ENCODE measurements around the gene ADPRS. TPM values are rescaled to one million over a fixed set of nuclear protein-coding genes. Genes with fewer than 3 reads are reported as not detected.
A peak's percentile ranks its signal among the peaks of the same experiment; 100 is the strongest.

Gene ADPRS
- total RNA-seq, 1 experiment from 2014 or later, result 83.0 TPM

GRCh38 chr1:36089393-36090121 lies 865 bp downstream of the ADPRS start:
- H3K4me2 ChIP-seq (ENCODE audit: low read length), result peak overlapping the region; percentile 95
- ChIA-PET CTCF (no interaction called here), POLR2A (ENCODE audit: unreplicated experiment) (interaction anchor here (0.5 kb wide), 1 partner anchor 61 kb away, joined by 3 read pairs; no protein-coding TSS in a partner anchor)
- DNase-seq (no peak), ATAC-seq (no peak)
- no peak for TF ChIP-seq CTCF (conservative IDR thresholded peaks at IDR 0.05; ENCODE audit: low read depth, low read length)
- no peak for TF ChIP-seq EZH2 (IDR thresholded peaks at IDR 0.05; ENCODE audit: low read length, unreplicated experiment)
- TF ChIP-seq EZH2phosphoT487 (IDR thresholded peaks at IDR 0.05; ENCODE audit: borderline replicate concordance, low read length), result no peak
- no peaks in the 10 kb centered on the region for H3K27me3 ChIP-seq (ENCODE audit: low read length)
- H3K27ac ChIP-seq (ENCODE audit: low read length), result peak overlapping the region; percentile 50; the same call in 1 of the 2 replicates
- H3K79me2 ChIP-seq (ENCODE audit: low read length), result peaks cover 28% of the 10 kb centered on the region
- H3K4me3 ChIP-seq (ENCODE audit: low read length), result peak overlapping the region; percentile 99
- H2AFZ ChIP-seq (ENCODE audit: low read length), result peak overlapping the region; percentile 98
- BruUV-seq (replicated peaks), result TSS peak; percentile 79
- no peaks in the 10 kb centered on the region for H3K9me3 ChIP-seq (ENCODE audit: low read length)
- intact Hi-C loops (cut with micrococcal nuclease), result loop anchor here (5.0 to 10.0 kb wide), 2 partner anchors 155 to 232 kb away; partner anchors contain the start of gene AGO3
- H3F3A ChIP-seq (ENCODE audit: low read length, unreplicated experiment), result no peaks in the 10 kb centered on the region
- no peaks in the 10 kb centered on the region for H3K9me2 ChIP-seq (replicated peaks; ENCODE audit: low read length)
- H3K4me1 ChIP-seq (ENCODE audit: insufficient read depth, low read length), result peaks cover 13% of the 10 kb centered on the region; the same call in 1 of the 2 replicates
- peak overlapping the region; percentile 94 for H3K9ac ChIP-seq (ENCODE audit: low read length)
- peaks cover 28% of the 10 kb centered on the region; the same call in 1 of the 2 replicates for H3K36me3 ChIP-seq (ENCODE audit: low read depth, low read length)
- no peaks in the 10 kb centered on the region for H4K20me1 ChIP-seq (ENCODE audit: low read length)

- Histone ChIP-seq H4K20me1 (ENCODE audit: low read length) (no peaks in the 10 kb centered on the region), H3K27ac (ENCODE audit: low read length) (no peak overlapping the region), H3K4me2 (ENCODE audit: low read length) (no peak overlapping the region), H3K4me1 (ENCODE audit: insufficient read depth, low read length) (peaks cover 13% of the 10 kb centered on the region; the same call in 1 of the 2 replicates), H3K9ac (ENCODE audit: low read length) (no peak overlapping the region), H3K36me3 (ENCODE audit: low read depth, low read length) (peaks cover 33% of the 10 kb centered on the region; the same call in 1 of the 2 replicates), H3K27me3 (ENCODE audit: low read length) (no peaks in the 10 kb centered on the region), H2AFZ (ENCODE audit: low read length) (no peak overlapping the region), H3K9me3 (ENCODE audit: low read length) (no peaks in the 10 kb centered on the region), H3K4me3 (ENCODE audit: low read length) (no peak overlapping the region), H3K9me2 (replicated peaks; ENCODE audit: low read length) (no peaks in the 10 kb centered on the region), H3K79me2 (ENCODE audit: low read length) (peaks cover 28% of the 10 kb centered on the region), H3F3A (ENCODE audit: low read length, unreplicated experiment) (no peaks in the 10 kb centered on the region)
- POLR2A ChIA-PET (ENCODE audit: unreplicated experiment), result no interaction called here
- BruUV-seq (replicated peaks), result no TSS peak
- DNase-seq (no peak), ATAC-seq (no peak)
- TF ChIP-seq EZH2 (IDR thresholded peaks at IDR 0.05; ENCODE audit: low read length, unreplicated experiment), result no peak
- intact Hi-C loops (cut with micrococcal nuclease), result no loop called here
- CTCF ChIA-PET, result no interaction called here
Measured at GRCh38 chr1:36091141-36091540, 2.4 kb downstream of the ADPRS start.

GRCh38 chr1:36091698-36092097 lies 3.0 kb downstream of the ADPRS start:
- Histone ChIP-seq H3K27ac (ENCODE audit: low read length) (no peak overlapping the region), H3K9me3 (ENCODE audit: low read length) (no peaks in the 10 kb centered on the region), H3K79me2 (ENCODE audit: low read length) (peaks cover 28% of the 10 kb centered on the region), H3K4me3 (ENCODE audit: low read length) (no peak overlapping the region), H3K27me3 (ENCODE audit: low read length) (no peaks in the 10 kb centered on the region), H3K9ac (ENCODE audit: low read length) (no peak overlapping the region), H3K9me2 (replicated peaks; ENCODE audit: low read length) (no peaks in the 10 kb centered on the region), H3K36me3 (ENCODE audit: low read depth, low read length) (peaks cover 33% of the 10 kb centered on the region; the same call in 1 of the 2 replicates), H2AFZ (ENCODE audit: low read length) (no peak overlapping the region), H3K4me1 (ENCODE audit: insufficient read depth, low read length) (peaks cover 13% of the 10 kb centered on the region; the same call in 1 of the 2 replicates), H3F3A (ENCODE audit: low read length, unreplicated experiment) (no peaks in the 10 kb centered on the region), H4K20me1 (ENCODE audit: low read length) (no peaks in the 10 kb centered on the region), H3K4me2 (ENCODE audit: low read length) (no peak overlapping the region)
- POLR2A ChIA-PET (ENCODE audit: unreplicated experiment), result no interaction called here
- ATAC-seq, result no peak
- TF ChIP-seq EZH2 (IDR thresholded peaks at IDR 0.05; ENCODE audit: low read length, unreplicated experiment) (no peak), EZH2phosphoT487 (IDR thresholded peaks at IDR 0.05; ENCODE audit: borderline replicate concordance, low read length) (no peak), CTCF (conservative IDR thresholded peaks at IDR 0.05; ENCODE audit: low read depth, low read length) (no peak)
- intact Hi-C loops (cut with micrococcal nuclease), result no loop called here
- CTCF ChIA-PET, result no interaction called here
- no peak for DNase-seq
- no TSS peak for BruUV-seq (replicated peaks)

All from PC-3 (cell line).